PFSK-1 (cell line): ENCODE results near the gene PPP1R1B.

Experiments used
- FOXP2 ChIP-seq: optimal IDR thresholded peaks from 2 replicates; pipeline ENCODE3; 2011; ENCODE audit warnings: borderline replicate concordance, control low read depth, inconsistent platforms; ENCODE audit not compliant: insufficient read depth; ENCODE audit errors: extremely low read length, extremely low read depth
- POLR2AphosphoS5 ChIP-seq: IDR thresholded peaks from 2 replicates; pipeline ENCODE4 v1.6.1; 2012; ENCODE audit warnings: low read depth, mild to moderate bottlenecking, control low read depth, low read length, moderate library complexity
- SIN3A ChIP-seq: IDR thresholded peaks from 2 replicates; pipeline ENCODE4 v1.6.1; 2012; ENCODE audit warnings: mild to moderate bottlenecking, low read length, moderate library complexity, borderline replicate concordance; ENCODE audit not compliant: insufficient read depth
- TAF1 ChIP-seq: IDR thresholded peaks from 2 replicates; pipeline ENCODE4 v1.6.1; 2012; ENCODE audit warnings: low read length, control low read depth, borderline replicate concordance; ENCODE audit not compliant: insufficient read depth
- TF ChIP-seq, protein P1 (sequence below), 2 experiments: IDR thresholded peaks; 2 replicates each; pipeline versions ENCODE4 v1.6.1 to v1.8.0; 2011 to 2012; ENCODE audit warnings: low read depth in 2 of 2, low read length in 2 of 2, control low read depth in 1 of 2, inconsistent platforms in 1 of 2, mild to moderate bottlenecking in 1 of 2, moderate library complexity in 1 of 2; ENCODE audit not compliant: insufficient read depth in 1 of 2

The PPP1R1B gene

DNA sequence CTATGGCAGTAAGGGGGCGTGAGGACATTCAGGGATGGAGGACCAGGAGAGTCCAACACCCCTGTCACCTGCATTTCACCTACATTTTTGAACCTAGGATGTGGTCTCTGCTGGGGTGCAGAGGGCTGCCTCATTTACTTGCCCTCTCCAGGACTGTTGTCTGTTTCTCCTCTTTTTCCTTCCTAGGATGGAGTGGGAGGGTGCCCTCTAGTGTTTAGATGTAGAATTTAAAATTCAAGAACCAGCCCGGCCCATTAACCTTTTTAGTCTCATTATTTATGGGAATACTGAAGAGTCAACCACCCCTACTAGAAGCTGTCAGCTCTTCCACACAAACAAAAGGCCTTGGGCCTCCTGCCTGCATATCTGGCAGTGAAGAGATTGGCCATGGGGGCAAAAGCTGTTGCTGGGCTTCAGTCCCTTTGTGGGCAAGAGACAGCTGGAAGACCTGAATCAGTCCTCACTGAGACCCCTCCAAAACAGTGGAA is 7.7 kb downstream of the PPP1R1B start:
- TF ChIP-seq, protein P1, sequence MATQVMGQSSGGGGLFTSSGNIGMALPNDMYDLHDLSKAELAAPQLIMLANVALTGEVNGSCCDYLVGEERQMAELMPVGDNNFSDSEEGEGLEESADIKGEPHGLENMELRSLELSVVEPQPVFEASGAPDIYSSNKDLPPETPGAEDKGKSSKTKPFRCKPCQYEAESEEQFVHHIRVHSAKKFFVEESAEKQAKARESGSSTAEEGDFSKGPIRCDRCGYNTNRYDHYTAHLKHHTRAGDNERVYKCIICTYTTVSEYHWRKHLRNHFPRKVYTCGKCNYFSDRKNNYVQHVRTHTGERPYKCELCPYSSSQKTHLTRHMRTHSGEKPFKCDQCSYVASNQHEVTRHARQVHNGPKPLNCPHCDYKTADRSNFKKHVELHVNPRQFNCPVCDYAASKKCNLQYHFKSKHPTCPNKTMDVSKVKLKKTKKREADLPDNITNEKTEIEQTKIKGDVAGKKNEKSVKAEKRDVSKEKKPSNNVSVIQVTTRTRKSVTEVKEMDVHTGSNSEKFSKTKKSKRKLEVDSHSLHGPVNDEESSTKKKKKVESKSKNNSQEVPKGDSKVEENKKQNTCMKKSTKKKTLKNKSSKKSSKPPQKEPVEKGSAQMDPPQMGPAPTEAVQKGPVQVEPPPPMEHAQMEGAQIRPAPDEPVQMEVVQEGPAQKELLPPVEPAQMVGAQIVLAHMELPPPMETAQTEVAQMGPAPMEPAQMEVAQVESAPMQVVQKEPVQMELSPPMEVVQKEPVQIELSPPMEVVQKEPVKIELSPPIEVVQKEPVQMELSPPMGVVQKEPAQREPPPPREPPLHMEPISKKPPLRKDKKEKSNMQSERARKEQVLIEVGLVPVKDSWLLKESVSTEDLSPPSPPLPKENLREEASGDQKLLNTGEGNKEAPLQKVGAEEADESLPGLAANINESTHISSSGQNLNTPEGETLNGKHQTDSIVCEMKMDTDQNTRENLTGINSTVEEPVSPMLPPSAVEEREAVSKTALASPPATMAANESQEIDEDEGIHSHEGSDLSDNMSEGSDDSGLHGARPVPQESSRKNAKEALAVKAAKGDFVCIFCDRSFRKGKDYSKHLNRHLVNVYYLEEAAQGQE (IDR thresholded peaks at IDR 0.05; ENCODE audit: insufficient read depth in 1 of 2, low read depth in 2 of 2, low read length in 2 of 2): no peak
- no peak for TF ChIP-seq TAF1
- TF ChIP-seq FOXP2: no peak
- no peak for TF ChIP-seq SIN3A
- TF ChIP-seq POLR2AphosphoS5: no peak

DNA sequence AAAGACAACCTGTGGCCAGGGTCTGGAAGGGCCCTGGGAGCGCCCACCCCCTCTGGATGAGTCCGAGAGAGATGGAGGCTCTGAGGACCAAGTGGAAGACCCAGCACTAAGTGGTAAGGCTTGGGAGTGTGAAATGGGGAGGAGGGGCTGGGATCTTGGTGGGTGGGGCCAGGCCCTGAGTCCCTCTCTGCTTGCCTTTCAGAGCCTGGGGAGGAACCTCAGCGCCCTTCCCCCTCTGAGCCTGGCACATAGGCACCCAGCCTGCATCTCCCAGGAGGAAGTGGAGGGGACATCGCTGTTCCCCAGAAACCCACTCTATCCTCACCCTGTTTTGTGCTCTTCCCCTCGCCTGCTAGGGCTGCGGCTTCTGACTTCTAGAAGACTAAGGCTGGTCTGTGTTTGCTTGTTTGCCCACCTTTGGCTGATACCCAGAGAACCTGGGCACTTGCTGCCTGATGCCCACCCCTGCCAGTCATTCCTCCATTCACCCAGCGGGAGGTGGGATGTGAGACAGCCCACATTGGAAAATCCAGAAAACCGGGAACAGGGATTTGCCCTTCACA is 8.9 kb downstream of the PPP1R1B start:
- TF ChIP-seq POLR2AphosphoS5 (no peak), TAF1 (no peak), SIN3A (no peak), FOXP2 (no peak)
- TF ChIP-seq, protein P1 (IDR thresholded peaks at IDR 0.05; ENCODE audit: insufficient read depth in 1 of 2, low read depth in 2 of 2, low read length in 2 of 2): no peak

DNA sequence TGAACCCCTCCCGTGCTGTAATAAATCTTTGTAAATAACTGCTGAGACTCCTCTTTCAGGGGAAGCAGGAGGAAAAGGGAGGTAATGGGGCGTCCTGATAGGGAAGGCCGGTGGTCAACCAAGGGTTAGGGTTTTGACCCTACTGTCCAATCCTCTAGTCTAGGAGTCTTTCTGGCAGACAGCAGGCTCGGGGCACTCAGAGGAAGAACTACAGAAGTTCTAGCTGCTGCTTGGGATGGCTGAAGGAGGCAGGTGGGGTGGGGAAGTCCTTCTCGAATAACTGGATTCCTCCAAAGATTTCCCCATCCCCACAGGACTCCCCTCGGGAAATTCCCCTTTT is 9.8 kb downstream of the PPP1R1B start:
- no peak for TF ChIP-seq SIN3A
- no peak for TF ChIP-seq FOXP2
- no peak for TF ChIP-seq POLR2AphosphoS5
- no peak for TF ChIP-seq TAF1
- TF ChIP-seq, protein P1 (IDR thresholded peaks at IDR 0.05; ENCODE audit: insufficient read depth in 1 of 2, low read depth in 2 of 2, low read length in 2 of 2): no peak

DNA sequence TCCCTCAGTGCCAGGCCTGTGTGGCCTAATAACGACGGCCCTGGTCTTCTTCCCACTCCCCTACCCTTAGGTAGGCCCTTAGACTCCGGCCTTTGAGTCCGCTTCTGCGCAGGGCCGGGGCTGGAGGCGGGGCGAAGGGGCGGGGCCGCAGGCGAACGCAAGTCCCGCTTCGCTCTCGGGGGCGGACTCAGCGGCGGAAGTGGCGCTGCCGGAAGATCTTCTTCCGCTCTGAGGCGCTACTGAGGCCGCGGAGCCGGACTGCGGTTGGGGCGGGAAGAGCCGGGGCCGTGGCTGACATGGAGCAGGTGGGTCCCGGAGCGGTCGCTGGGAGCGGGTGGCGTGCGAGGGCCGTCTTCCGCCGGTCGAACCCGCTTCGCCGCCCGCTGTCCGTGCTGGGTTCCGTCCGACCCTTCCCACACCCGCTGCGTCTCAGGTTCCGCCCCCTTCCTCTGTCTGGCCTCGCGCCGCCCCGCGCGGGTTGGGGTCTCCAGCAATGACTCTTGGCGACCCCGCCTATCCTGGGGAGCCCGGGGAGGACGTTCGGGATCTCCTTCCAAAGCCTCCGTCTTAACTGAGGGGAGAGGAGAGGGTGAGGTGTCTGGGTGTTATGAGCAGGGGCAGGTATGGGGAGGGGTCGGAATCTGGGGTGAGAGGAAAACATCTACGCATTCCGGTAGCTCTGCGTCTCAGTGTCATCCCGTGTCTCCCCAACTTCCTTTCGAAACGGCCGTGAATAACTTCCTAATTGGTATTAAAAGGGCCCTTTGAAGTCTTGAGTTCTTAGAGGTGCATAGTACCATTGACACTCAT is 10.4 kb downstream of the PPP1R1B start, which contains the start of gene STARD3:
Gene STARD3 (plus strand): TSS at position 218 of the 810 bp plus-strand sequence. CDS start 16,388 bp downstream, outside the sequence.
- TF ChIP-seq POLR2AphosphoS5 (peak; percentile 89), FOXP2 (no peak), TAF1 (peak; percentile 84), SIN3A (peak; percentile 61; the same call in 1 of the 2 replicates)
- TF ChIP-seq, protein P1 (IDR thresholded peaks at IDR 0.05; ENCODE audit: insufficient read depth in 1 of 2, low read depth in 2 of 2, low read length in 2 of 2): no peak; a peak in 1 of 4 replicates

DNA sequence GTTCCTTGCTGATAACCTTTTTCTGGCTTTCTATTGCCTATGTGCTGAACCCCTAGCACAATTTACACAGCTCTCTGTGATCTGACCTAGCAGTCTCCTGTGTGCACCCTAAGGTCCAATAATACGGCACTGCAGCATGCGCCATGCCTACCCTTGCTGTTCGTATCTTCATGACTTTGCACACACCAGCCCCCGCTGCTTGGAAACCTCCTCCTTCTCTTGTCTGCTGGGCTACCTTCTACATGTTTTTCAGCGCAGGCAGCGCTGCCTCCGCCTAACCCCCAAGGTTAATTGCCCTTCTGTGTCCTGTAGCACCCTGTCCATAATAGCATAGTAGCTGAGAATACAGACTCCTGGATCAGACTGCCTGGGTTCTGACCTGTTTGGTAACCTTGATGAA is 11.6 kb downstream of the PPP1R1B start:
- TF ChIP-seq TAF1 (no peak), SIN3A (no peak), FOXP2 (no peak), POLR2AphosphoS5 (no peak)
- TF ChIP-seq, protein P1 (IDR thresholded peaks at IDR 0.05; ENCODE audit: insufficient read depth in 1 of 2, low read depth in 2 of 2, low read length in 2 of 2): no peak
